Measurements from ENCODE around the gene MYO3B.

DNA sequence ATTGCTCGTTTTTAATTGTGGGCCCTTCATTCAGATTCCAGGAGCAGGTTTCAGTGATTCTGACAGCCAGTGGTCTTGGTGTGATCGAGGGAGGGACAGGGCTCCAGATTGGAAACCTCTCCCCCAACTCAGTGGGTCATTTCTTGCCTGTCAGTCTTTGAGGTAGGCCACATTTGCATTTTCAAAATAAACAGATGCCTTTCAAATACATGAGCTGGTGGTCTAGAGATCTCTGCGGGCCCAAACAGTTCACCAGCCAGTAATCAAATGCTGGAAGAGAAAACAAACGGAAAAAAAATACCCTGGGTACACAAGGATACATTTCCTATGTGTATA is 326.8 kb downstream of the MYO3B start:
- TF ChIP-seq POLR2A (IDR thresholded peaks at IDR 0.05): no peak
- TF ChIP-seq, protein P1, sequence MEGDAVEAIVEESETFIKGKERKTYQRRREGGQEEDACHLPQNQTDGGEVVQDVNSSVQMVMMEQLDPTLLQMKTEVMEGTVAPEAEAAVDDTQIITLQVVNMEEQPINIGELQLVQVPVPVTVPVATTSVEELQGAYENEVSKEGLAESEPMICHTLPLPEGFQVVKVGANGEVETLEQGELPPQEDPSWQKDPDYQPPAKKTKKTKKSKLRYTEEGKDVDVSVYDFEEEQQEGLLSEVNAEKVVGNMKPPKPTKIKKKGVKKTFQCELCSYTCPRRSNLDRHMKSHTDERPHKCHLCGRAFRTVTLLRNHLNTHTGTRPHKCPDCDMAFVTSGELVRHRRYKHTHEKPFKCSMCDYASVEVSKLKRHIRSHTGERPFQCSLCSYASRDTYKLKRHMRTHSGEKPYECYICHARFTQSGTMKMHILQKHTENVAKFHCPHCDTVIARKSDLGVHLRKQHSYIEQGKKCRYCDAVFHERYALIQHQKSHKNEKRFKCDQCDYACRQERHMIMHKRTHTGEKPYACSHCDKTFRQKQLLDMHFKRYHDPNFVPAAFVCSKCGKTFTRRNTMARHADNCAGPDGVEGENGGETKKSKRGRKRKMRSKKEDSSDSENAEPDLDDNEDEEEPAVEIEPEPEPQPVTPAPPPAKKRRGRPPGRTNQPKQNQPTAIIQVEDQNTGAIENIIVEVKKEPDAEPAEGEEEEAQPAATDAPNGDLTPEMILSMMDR (IDR thresholded peaks at IDR 0.05): no peak

Measured in body of pancreas (tissue), 4 donors.